SH-SY5Y (cell line): ENCODE data around the gene DHH.

ENCODE experiments used
- GATA2 ChIP-seq: IDR thresholded peaks from 2 replicates; pipeline ENCODE4 v1.6.1; 2011; ENCODE audit warnings: mild to moderate bottlenecking, low read depth, low read length
- GATA3 ChIP-seq: IDR thresholded peaks from 2 replicates; pipeline ENCODE4 v1.6.1; 2011; ENCODE audit warnings: low read depth, mild to moderate bottlenecking, low read length, moderate library complexity

DNA sequence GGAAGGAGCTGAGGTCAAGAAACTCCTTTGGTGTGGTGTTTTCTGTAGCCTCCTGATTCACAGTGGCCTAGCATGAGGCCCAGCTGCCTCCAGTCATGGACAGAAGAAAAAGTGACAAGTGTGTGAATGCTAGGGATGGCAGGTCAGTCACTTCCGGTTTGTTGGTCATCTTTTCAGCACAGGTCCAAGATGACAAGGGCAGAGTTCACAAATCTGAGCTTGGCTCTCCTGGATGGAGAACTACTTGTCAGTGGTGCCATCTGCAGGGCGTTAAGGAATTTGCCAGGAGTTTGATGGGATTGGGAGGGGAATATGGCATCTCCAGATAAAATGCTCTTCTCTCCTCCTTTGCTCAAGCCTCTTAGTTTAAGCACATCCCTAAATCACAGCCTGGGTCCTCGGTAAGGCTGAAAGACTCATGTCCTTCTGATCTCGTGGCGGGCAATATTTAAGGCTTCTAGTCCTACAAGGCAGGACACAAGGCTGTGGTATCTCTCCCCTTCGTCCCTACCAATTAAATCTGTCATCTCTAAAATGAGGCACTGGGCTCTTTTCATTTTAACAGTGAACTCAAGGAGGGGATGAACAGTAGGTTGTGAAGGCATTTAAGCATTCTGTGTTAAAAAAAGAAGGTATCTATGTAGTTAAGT is 26.6 kb upstream of the DHH start:
- no peak for TF ChIP-seq GATA2
- no peak for TF ChIP-seq GATA3
